ENCODE results near the gene VSIR.

Gene VSIR

GRCh38 chr10:71782221-71782916 is 9.0 kb upstream of the VSIR start:
- DNase-seq = no peak

DNA sequence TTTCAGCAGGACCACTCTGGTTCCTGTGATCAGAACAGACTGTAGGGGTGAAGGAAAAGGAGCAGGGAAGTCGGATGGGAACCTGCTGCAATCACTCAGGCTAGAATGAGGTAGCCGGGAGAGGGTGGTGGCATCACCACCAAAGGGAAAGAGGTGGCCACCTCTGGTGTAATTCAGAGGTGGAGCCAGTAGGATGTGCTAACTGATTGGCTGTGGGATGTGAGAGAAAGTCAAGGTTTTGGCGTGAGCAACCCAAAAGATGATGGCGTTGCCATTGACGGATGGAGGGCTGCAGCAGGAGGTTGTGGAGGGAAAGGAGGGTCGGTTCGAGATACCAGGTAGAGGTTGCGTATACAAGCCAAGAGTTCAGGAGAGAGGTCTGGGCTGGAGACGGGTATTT is 7.4 kb upstream of the VSIR start:
- no peak for DNase-seq

GRCh38 chr10:71780156-71780555 is 6.8 kb upstream of the VSIR start:
- no peak for DNase-seq

DNA sequence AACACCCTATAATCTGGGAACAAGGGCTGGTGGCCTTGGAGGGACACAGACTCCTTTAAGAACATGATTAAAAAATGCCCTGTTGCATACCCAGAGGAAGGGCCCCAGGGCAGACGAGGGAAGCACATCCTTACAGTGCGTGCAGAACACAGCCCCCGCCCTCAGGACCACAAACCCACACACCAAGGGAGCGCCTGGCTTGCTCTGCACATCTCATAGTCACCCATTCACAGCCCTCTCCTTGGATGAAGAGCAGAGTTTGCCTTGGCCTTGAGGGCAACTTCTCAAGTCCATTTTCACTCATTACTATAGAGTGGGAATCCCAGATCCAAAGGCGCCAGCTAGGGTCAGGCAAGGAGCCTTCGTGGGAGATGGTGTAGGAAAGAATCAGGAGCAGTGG is 6.3 kb upstream of the VSIR start:
- no peak for DNase-seq

DNA sequence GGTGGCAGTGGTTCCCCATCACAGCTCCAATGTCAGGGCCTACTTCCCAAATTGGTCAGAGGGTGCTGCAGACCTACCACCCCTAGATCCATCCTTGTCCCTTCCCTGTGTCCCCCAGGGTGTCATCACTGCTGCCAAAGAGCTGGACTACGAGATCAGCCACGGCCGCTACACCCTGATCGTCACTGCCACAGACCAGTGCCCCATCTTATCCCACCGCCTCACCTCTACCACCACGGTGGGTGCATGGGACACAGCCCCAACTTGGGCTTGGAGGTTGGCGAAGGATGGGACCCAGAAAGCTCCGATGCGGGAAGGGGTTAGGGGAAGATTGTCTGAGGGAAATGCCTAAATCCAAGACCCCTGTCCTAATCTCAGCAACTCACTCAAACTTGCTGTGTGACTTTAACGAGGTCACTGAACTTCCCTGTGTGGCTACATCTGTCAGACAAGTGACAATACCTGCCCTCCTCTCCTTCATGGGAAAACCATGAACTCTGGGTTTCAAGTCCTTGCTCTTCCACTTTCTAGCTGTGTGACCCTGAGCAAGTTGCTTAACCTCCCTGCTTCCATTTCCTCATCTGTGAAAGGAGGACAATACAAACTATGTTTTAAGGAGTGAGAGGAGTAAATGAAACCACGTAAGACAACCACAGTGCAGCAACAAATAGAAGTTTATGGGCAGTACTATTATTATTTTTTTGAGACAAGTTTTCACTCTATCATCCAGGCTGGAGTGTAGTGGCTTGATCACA is 4.9 kb upstream of the VSIR start:
- DNase-seq = no peak

GRCh38 chr10:71777213-71777985 is 4.1 kb upstream of the VSIR start:
- no peak for DNase-seq

- DNase-seq = no peak
These were observed 3.2 kb upstream of the VSIR start for GRCh38 chr10:71776481-71776925.

- no peak for DNase-seq
These were observed 1.8 kb upstream of the VSIR start for GRCh38 chr10:71774916-71775702.

GRCh38 chr10:71772832-71773220 is 494 bp downstream of the VSIR start:
- DNase-seq = no peak

- DNase-seq = no peak
These were observed 1.3 kb downstream of the VSIR start for GRCh38 chr10:71771821-71772617.

DNA sequence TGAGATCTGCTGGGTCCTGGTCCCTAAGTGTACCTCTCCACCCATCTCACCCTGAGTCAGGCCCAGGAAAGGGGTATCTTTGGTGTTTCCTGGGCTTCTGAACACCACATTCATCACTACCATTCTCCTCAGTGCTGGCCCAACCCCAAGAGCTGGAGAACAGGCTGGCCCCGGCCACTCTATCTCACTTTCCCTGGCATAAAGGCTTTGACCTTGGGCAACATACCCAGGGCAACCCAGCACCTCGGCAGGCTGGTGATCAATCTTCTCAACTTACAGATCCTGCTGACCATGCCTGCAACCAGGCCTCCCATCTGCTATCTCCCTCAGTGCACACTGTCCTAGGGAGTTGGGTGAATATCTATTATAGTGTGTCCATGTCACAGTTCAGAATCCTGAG is 2.1 kb downstream of the VSIR start:
- no peak for DNase-seq

DNA sequence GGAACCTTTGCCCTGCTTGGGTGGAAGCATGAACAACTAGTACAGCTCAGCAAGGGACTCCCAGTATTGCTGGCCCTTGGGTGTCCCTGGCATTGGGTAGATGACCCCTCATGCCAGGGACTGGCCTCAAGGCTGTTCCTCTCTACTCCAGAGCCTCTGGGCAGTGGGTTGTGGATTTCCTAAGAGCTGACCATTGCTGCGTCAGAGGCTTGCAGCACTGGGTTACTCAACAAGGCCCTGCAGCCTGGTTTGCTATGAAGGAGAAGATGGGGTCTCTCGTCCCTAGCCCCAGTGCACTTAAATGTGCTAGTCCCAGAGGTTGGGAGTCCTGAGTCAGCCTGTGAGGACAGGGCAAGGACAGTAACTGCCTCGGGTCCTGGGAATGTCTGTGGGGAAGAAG is 2.5 kb downstream of the VSIR start:
- DNase-seq = no peak

GRCh38 chr10:71770255-71770654 is 3.1 kb downstream of the VSIR start:
- DNase-seq = no peak

GRCh38 chr10:71769279-71769823 is 4.0 kb downstream of the VSIR start:
- no peak for DNase-seq

- no peak for DNase-seq
These were observed 5.8 kb downstream of the VSIR start for GRCh38 chr10:71767420-71768035.

DNA sequence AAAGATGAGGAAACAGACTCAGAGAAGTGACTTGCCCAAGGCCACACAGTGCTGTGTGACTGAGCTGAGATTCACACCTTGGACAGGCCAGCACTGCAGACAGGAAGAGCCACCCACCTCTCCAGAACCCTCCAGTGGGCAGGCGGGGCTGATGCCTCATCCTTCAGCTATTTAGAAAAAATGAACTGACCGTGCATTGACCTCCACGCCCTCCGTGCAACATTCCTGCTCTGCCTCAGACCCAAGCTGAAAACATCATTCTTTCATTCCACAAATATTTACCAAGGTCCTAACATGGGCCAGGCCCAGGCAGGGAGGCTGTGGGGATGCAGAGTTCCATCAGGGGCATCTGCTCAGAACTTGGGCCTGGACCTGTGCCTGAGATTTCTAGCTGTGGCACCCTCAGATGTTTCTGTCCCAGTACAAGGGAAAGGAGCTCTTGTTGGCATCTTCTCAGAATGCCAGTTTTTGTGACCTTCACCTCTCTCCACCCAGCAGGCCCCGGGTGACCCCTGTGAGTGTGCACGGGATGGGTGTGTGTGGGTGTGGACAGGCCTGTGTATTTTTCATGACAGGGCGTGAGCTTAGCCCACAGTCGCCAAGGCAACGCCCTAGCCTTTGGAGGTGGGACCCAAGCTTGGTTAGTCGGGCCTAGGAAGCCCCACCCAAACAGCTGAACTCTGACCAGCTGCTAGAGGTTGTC is 6.5 kb downstream of the VSIR start:
- DNase-seq = no peak

GRCh38 chr10:71765906-71766716 is 7.2 kb downstream of the VSIR start:
- no peak for DNase-seq

DNA sequence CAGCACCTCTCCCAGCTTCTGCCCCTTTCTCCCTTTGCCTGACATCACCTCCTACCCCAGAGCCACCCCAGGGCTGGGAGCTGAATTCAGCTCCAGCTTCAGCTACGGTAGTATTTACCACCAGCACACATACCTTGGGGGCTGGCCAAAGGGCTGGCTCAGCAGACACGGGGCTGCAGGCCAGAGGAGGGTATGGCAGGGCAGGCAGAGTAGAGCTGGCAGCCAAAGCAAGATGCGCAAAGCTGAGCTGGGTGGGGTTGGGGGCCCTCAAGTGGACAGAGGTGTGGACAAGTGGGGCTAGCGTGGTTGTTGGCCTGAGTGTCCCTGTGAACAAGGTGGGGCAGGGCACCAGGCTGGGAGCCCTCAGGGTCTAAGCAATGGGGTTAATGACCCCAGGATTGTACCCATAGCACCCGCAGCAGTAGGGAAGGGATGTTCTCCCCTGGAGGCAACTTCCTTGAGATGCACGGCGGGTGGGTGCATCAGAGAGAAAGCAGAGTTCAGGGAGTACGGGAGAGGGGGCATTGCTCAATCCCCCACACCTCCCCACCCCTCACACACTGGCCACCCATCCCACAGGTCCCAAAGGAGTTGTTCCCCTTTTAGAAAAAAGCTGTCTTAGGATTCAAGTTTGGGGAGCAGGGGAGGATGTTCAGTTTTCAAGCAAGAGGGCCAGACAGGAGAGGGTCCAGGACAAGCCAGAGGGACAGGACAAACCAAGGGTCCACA is 8.0 kb downstream of the VSIR start:
- DNase-seq = no peak
